Activated naive CD8-positive, alpha-beta T cell treated with anti-CD3 and anti-CD28 coated beads for 36 hours (primary cell): ENCODE results near the gene SFTPD. TPM values are rescaled to one million over a fixed set of nuclear protein-coding genes. Genes with fewer than 3 reads are reported as not detected.

Experiments
- DNase-seq: peaks from one replicate; pipeline ENCODE4 v3.0.0; 2021
- H3K27ac Mint-ChIP-seq: one replicate; pipeline ENCODE4 v1.8.0; 2022; ENCODE audit warnings: mild to moderate bottlenecking, moderate library complexity, mixed read lengths
- H3K27me3 Mint-ChIP-seq: one replicate; pipeline ENCODE4 v1.8.0; 2022; ENCODE audit warnings: mild to moderate bottlenecking, mixed read lengths
- H3K36me3 Mint-ChIP-seq: one replicate; pipeline ENCODE4 v1.8.0; 2021; ENCODE audit warnings: mild to moderate bottlenecking, mixed read lengths
- H3K4me1 Mint-ChIP-seq: one replicate; pipeline ENCODE4 v1.8.0; 2021; ENCODE audit warnings: mixed read lengths
- H3K4me3 Mint-ChIP-seq: one replicate; pipeline ENCODE4 v1.8.0; 2022; ENCODE audit warnings: mild to moderate bottlenecking, moderate library complexity, mixed read lengths
- H3K9me3 Mint-ChIP-seq: one replicate; pipeline ENCODE4 v1.8.0; 2022; ENCODE audit warnings: mixed read lengths
- total RNA-seq, 2 experiments: library from RNA; stranded (reverse); gene quantifications; one replicate each; pipeline ENCODE4 v1.2.3, GENCODE V29; 2021

The SFTPD gene
- total RNA-seq, 2 experiments from 2014 or later: not detected

DNA sequence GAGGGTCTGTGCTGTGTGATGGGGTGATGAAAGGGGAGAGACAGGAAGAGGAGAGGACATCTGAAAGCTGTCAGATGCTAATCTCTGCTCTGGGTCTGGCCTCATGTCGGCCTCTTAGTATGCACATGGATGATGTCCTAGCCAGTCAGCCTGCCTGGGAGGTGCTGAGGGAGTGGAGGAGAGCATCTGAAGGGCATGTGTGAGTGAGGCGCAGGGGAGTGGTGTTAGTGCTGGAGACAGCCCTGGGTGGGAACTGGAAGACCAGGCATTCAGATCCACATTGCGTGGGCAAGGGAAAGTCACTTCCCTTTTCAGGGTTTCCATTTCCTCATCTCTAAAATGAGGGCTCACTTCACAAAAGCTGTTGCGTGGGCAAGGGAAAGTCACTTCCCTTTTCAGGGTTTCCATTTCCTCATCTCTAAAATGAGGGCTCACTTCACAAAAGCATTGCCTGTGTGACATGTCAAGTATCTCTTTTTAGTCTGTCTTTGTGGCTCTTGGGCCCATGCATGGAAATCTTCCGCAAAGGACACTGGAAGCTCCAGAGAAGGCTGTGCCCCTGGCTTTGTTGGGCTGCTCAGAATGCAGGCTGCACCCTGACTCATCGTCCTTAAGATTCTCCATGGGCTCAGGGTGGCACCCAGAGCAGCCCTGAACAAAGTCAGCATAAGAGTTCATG is 10.0 kb downstream of the SFTPD start:
- H3K4me1 Mint-ChIP-seq: peaks cover 16% of the 10 kb centered on the region
- no peak overlapping the region for H3K4me3 Mint-ChIP-seq
- H3K27ac Mint-ChIP-seq: peak overlapping the region; percentile 66
- peak; percentile 27 for DNase-seq
- H3K9me3 Mint-ChIP-seq: no peaks in the 10 kb centered on the region
- H3K27me3 Mint-ChIP-seq: peaks cover 8% of the 10 kb centered on the region
- no peaks in the 10 kb centered on the region for H3K36me3 Mint-ChIP-seq

DNA sequence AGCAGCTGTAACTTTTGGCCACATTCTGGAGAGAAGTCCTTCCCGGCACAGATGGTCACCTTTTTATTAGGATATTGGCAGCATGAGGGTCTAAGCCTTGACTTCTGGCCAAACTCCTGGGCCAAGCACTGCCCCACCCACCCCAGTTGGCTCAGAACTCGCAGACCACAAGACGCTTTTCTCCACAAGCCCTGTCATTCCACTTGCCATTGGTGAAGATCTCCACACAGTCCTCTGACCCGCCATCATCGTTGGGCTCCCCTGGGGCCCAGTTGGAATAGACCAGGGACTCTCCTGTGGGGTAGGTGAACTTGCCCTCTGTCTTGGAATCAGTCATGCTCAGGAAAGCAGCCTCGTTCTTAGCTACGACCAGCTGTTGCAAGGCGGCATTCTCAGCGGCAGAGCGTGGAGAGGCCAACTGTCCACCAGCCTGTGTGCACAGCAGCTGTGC is 11.2 kb downstream of the SFTPD start:
- DNase-seq: no peak
- no peaks in the 10 kb centered on the region for H3K9me3 Mint-ChIP-seq

DNA sequence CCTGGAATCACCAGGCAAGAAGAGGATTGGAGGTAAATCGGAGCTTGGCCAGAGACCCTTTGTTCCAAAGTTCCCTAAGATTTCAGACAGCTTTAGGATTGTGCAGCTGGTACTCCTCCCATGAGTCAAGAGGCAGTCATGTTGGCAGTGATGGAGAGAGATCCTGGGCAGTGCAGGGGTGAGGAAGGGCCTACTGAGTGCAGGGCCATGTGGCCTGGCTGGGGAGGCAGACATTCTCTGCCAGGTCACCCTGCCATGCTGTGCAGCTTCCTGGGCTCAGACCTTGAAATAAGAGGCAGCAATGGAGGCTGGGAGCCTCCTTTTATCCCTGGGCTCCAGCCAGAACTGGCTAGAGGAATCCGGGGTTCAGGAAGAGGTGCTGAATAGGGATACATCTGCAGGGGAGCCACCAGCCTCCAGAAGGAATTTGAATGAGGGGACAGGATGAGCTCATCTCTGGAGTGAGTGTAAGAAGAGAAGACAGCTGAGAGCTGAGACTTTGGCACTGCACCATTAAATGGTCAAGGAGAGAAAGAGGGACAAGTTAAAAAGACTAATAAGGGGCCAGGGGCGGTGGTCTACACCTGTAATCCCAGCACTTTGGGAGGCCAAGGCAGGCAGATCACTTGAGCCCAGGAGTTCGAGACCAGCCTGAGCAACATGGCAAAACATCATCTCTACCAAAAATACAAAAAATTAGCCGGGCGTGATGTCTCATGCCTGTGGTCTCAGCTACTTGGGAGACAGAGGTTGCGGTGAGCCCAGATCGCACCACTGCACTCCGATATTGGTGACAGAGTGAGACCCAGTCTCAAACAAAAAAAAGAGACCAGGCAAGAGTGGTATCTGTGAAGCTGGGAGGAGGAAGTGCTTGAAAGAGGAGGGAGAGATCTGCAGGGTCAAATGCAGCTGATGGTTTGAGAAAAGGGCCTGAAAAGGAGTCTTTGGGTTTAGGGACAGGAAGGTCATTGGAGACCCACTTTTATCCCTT is 12.0 kb downstream of the SFTPD start:
- Mint-ChIP-seq H3K4me3 (no peak overlapping the region), H3K9me3 (no peaks in the 10 kb centered on the region), H3K36me3 (no peaks in the 10 kb centered on the region), H3K27me3 (peaks cover 13% of the 10 kb centered on the region), H3K27ac (no peak overlapping the region), H3K4me1 (peaks cover 16% of the 10 kb centered on the region)
- no peak for DNase-seq

More for the DNA sequence above, 11.2 kb downstream of the SFTPD start:
- no peaks in the 10 kb centered on the region for H3K36me3 Mint-ChIP-seq
- no peak overlapping the region for H3K4me3 Mint-ChIP-seq
- no peak overlapping the region for H3K27ac Mint-ChIP-seq
- H3K27me3 Mint-ChIP-seq: peaks cover 10% of the 10 kb centered on the region
- peaks cover 16% of the 10 kb centered on the region for H3K4me1 Mint-ChIP-seq

DNA sequence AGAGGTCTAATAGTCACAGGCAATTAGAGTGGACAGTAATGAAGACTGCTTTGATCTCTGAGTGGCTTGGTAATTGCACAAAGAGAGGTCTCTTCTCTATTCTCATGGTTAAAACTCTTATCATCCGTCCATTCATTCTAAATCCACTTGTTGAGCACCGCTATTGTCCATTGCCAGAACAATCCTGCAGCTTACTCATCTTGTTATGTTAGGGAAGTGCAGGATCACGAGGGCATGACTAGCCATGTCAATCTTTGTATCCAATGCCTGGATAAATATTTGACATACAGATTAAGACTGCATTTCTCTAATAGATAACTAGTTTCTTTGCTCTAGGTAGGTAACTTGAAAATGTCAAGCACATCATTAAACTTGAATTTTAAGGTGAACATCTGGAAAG is 14.9 kb downstream of the SFTPD start:
- Mint-ChIP-seq H3K27ac (no peak overlapping the region), H3K4me1 (peaks cover 12% of the 10 kb centered on the region), H3K36me3 (no peaks in the 10 kb centered on the region), H3K9me3 (no peaks in the 10 kb centered on the region), H3K27me3 (peaks cover 31% of the 10 kb centered on the region), H3K4me3 (no peak overlapping the region)
- DNase-seq: no peak

DNA sequence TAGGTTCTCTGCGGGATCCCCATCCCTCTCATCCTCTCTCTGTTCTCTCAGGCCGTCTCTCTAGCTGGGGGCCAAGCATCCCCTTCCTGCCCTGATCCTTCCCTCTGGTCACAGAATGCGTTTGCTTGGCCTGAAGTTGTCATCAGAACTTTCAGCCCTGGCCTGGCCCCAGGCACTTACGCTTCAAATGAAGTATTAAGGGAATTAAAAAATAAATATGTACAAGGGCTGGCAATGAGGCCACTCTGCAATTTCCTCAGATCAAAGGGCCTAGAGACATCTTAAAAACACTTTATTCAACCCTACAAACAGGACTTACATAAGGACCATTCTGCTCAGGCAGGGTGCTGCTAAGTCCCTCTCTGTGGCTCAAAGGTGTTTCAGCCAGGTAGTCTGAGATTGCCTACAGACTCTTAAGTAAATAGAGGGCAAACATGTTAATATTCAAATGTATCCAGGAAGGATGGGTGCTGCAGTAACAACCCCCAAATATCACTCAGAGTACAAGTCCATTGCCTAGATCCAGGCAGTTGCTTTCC is 16.0 kb downstream of the SFTPD start:
- H3K4me3 Mint-ChIP-seq: no peak overlapping the region
- no peaks in the 10 kb centered on the region for H3K36me3 Mint-ChIP-seq
- DNase-seq: no peak
- no peak overlapping the region for H3K27ac Mint-ChIP-seq
- H3K27me3 Mint-ChIP-seq: peaks cover 31% of the 10 kb centered on the region
- no peaks in the 10 kb centered on the region for H3K9me3 Mint-ChIP-seq
- H3K4me1 Mint-ChIP-seq: peaks cover 5% of the 10 kb centered on the region

DNA sequence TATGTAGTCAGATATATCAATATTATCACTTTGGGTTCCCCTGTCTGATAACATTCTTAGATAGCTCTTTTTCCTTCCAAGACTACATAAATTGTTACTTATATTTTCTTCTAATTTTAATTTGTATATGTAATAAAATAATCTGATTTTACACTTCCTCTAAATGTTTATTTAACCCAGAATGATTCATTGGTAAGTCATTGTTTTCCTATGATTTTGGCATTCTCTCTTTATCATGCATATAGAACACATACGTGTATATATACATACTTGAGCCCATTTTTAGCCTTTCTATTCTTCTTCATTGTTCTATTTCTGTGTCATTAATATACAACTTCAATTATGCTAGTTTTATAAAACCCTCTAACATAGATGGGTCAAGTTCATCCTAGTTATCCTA is 16.6 kb downstream of the SFTPD start:
- Mint-ChIP-seq H3K36me3 (no peaks in the 10 kb centered on the region), H3K9me3 (no peaks in the 10 kb centered on the region), H3K27ac (no peak overlapping the region), H3K27me3 (peaks cover 31% of the 10 kb centered on the region), H3K4me3 (no peak overlapping the region), H3K4me1 (peaks cover 5% of the 10 kb centered on the region)
- no peak for DNase-seq

DNA sequence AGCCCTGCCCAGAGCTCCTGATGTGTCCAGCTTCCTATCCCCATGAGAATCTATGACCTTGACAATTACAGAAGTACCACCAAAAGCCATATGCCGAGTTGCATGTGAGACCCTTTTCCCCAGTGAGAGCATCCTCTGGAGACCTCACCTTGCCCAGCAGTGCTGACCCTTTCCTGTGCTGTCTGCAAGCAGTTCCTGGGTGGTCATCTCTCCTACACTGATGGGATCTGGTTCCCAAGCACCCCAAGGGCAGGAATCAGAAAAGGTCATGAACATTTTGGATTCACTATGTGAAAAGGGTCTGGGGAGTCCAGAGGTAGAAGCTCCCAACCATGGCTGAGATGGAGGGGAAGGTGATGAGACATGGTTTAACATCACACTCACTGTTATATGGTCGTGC is 18.2 kb downstream of the SFTPD start:
- peaks cover 5% of the 10 kb centered on the region for H3K4me1 Mint-ChIP-seq
- no peak for DNase-seq
- H3K9me3 Mint-ChIP-seq: no peaks in the 10 kb centered on the region
- no peak overlapping the region for H3K27ac Mint-ChIP-seq
- H3K36me3 Mint-ChIP-seq: no peaks in the 10 kb centered on the region
- H3K4me3 Mint-ChIP-seq: no peak overlapping the region
- H3K27me3 Mint-ChIP-seq: peaks cover 31% of the 10 kb centered on the region

DNA sequence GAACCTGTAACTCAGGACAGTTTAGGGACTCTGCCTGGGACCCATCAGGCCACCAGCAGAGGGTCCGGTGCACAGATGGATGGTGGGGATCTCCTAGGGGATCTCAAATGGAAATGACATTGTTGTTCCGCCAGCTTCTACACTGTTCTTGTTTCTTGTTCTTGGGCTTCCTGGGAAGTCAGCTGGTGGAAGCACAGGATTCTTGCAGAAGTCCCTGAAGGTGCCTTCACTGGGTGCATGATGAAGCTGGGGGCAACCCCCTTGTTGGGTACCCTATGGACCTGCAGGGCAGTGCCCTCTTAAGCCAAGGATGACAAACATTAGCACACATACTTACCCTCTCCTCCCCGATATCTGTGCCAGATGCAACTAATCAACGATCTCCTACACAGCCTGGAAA is 18.6 kb downstream of the SFTPD start:
- no peaks in the 10 kb centered on the region for H3K9me3 Mint-ChIP-seq
- H3K36me3 Mint-ChIP-seq: no peaks in the 10 kb centered on the region
- peaks cover 27% of the 10 kb centered on the region for H3K27me3 Mint-ChIP-seq
- DNase-seq: no peak
- H3K4me3 Mint-ChIP-seq: no peak overlapping the region
- H3K4me1 Mint-ChIP-seq: peaks cover 5% of the 10 kb centered on the region
- no peak overlapping the region for H3K27ac Mint-ChIP-seq

DNA sequence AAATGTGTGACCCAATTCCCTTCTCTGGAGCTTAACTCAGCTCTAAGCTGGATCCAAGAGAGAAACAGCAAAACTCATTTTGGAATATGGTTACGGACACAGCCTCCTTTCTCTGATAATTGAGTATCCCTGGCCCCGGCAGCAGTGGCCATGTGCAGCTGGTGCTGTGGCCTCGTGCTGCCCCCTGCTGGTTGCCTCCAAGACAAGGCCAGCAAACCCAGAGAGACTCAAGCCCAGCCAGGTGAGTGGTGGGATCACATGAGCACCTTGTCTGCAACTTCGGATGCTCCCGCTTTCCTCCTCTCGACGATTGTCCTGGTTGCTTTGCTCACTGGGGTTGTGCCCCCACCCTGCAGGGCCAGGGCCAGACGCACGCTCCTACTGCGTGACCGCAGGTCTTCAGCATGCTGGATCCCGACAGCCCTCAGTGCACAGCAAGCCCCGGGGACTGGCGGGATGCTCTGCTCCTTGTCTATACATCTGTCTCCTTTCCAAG is 19.4 kb downstream of the SFTPD start:
- Mint-ChIP-seq H3K9me3 (no peaks in the 10 kb centered on the region), H3K27ac (no peak overlapping the region), H3K36me3 (no peaks in the 10 kb centered on the region), H3K4me1 (peaks cover 5% of the 10 kb centered on the region), H3K4me3 (no peak overlapping the region), H3K27me3 (peaks cover 23% of the 10 kb centered on the region)
- peak; percentile 76 for DNase-seq

DNA sequence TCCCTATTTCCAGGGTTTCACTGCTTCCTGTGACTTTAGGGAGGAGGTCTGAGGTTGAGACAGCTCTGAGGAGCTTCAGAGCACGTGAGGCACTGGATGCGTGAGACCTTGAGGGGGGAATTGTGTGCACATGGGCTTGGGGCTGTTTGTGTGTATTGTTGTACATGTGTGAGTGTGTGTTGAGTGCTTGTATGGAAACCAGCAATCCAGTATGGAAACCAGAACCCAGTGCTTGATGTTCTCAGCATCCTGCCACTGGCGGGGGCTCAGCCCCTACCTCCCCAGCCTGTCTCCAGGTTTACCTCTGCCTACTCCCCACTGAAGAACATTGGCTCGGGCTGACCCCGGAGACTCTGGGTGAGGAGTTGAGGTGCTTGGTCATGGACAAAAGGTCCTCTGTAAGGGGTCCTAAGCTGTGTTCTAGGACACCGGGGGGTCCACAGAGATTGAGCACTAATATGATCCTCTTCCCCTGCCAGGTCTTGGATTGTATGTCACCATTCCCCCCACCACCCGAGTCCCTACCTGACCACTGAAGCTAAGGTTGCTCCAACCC is 20.8 kb downstream of the SFTPD start:
- Mint-ChIP-seq H3K4me1 (peaks cover 5% of the 10 kb centered on the region), H3K9me3 (no peaks in the 10 kb centered on the region), H3K27ac (no peak overlapping the region), H3K4me3 (no peak overlapping the region), H3K36me3 (no peaks in the 10 kb centered on the region), H3K27me3 (peaks cover 23% of the 10 kb centered on the region)
- no peak for DNase-seq

DNA sequence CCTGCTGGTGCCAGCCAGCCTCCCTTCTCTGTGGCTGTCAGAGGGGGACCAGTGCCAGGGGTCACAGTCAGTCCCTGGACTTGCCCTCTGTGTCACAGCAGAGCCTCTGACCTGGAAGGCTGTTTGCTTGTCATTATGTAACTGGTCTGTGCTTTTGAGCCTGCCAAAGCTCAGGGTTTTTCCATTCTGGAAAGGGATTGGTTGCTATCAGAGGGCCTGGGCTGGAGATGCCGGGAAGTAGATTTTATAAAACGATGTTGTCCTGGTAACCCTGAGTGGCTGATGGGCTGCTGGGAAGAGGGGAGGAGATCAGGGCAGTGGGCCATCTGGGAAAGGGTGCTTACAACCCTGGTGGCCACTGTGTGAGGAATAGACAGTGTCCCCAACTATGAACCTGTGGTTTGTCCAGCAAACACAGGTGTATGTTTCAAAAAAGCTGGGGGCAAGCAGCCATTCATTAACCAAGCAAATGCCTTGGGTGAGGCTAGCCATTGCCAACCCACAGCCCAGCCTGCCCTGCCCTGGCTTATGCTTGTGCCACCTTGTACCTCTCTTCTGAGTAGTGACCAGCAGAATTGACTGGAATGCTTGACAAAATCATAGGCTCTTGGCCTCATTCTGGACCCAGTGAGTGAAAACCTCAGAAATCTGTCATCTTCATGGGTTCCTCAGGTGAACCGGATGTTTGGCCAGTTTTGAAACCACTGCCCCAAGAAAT is 21.6 kb downstream of the SFTPD start:
- peaks cover 5% of the 10 kb centered on the region for H3K4me1 Mint-ChIP-seq
- H3K27me3 Mint-ChIP-seq: peaks cover 18% of the 10 kb centered on the region
- H3K9me3 Mint-ChIP-seq: no peaks in the 10 kb centered on the region
- no peak overlapping the region for H3K4me3 Mint-ChIP-seq
- H3K27ac Mint-ChIP-seq: no peak overlapping the region
- DNase-seq: no peak
- H3K36me3 Mint-ChIP-seq: no peaks in the 10 kb centered on the region

DNA sequence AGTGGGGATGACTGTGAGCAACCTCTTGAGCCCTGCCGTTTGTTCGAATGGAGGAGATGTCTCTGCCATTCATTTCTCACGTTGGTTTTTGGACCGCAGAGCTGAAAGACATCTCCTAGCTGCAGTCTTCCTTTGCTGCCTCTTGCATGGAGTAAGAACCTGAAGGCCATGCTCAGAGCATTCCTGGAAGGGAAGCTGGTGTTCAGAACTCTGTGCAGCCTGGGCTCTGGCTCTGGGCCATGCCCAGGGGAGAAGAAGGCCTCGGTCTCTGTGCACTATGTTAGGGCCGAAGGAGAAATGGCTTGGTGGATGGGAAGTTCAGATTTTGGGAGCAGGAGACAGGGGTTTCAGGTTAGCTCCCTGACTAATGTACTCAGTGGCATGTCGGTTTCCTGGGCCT is 22.9 kb downstream of the SFTPD start:
- H3K36me3 Mint-ChIP-seq: no peaks in the 10 kb centered on the region
- H3K4me1 Mint-ChIP-seq: peaks cover 5% of the 10 kb centered on the region
- no peaks in the 10 kb centered on the region for H3K9me3 Mint-ChIP-seq

DNA sequence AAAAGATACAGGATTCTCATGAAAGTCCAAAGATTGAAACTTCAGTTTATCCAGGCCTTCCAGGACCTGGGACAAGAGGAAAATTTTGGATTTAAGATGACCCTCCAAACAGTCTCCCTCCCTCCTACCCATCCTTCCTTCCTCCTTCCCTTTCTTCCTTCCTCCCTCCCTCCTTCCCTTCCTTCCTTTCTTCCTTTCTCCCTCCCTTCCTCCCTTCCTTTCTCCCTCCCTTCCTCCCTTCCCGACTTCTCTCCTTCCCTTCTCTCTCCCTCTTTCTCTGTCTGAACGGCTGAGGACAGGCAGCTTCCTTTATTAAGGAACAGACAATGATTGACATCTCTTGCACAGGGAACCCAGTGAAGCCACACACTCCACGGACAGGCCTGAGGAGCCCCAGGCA is 23.3 kb downstream of the SFTPD start:
- H3K27ac Mint-ChIP-seq: no peak overlapping the region
- no peaks in the 10 kb centered on the region for H3K9me3 Mint-ChIP-seq
- H3K4me1 Mint-ChIP-seq: peaks cover 5% of the 10 kb centered on the region
- H3K4me3 Mint-ChIP-seq: no peak overlapping the region
- H3K36me3 Mint-ChIP-seq: no peaks in the 10 kb centered on the region
- H3K27me3 Mint-ChIP-seq: peaks cover 14% of the 10 kb centered on the region
- no peak for DNase-seq

More for the DNA sequence above, 22.9 kb downstream of the SFTPD start:
- Mint-ChIP-seq H3K27ac (no peak overlapping the region), H3K4me3 (no peak overlapping the region), H3K27me3 (peaks cover 18% of the 10 kb centered on the region)
- DNase-seq: no peak

DNA sequence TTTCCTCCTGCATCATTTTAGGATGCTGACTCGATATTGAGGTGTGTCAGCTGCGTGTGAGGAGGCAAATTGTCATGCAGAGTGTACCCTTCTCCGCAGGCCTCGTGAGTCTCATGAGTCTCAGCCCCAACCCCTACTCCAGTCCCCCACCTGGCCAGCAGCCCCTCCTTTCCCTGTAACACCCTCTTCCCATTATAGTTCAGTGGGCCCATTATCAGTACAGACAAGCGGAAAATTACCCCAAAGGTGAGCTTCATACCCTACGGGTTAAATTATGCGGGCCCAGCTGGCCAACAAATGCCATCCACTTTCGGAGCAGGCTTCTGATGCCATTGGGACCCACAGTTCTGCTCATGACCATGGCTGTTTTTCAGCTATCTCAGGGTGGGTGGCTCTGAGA is 25.2 kb downstream of the SFTPD start:
- no peak for DNase-seq
- no peaks in the 10 kb centered on the region for H3K27me3 Mint-ChIP-seq
- H3K4me1 Mint-ChIP-seq: peaks cover 10% of the 10 kb centered on the region
- H3K27ac Mint-ChIP-seq: no peak overlapping the region
- H3K4me3 Mint-ChIP-seq: no peak overlapping the region
- H3K36me3 Mint-ChIP-seq: no peaks in the 10 kb centered on the region
- H3K9me3 Mint-ChIP-seq: no peaks in the 10 kb centered on the region
